GM10248 (cell line): ENCODE results near the gene TCF12.

Experiments
- CTCF ChIA-PET: fragments of 300-600 bp; sonication (Branson Sonifier 250); formaldehyde crosslinking; extraction: SDS; loops from one replicate; lab custom pipeline; 2021; ENCODE audit warnings: antibody characterized with exemption; lab: Yijun Ruan, JAX
- POLR2A ChIA-PET: fragments of 350-650 bp; sonication (Branson Sonifier 250); formaldehyde crosslinking; extraction: SDS; loops from one replicate; lab custom pipeline; 2020; ENCODE audit warnings: antibody characterized with exemption; lab: Yijun Ruan, JAX
- DNase-seq: peaks from one replicate; pipeline ENCODE4 v3.0.0; 2012; ENCODE audit errors: extremely low spot score
- CTCF ChIP-seq: IDR thresholded peaks from 2 replicates; pipeline ENCODE4 v1.5.1; 2012; ENCODE audit warnings: mild to moderate bottlenecking, low read depth; ENCODE audit errors: extremely low read depth, missing control alignments, control extremely low read depth

The TCF12 gene

GRCh38 chr15:56883088-56883487 lies 35.4 kb upstream of the TCF12 start:
- ChIA-PET CTCF (interaction anchor here (1.2 to 1.3 kb wide), 3 partner anchors 11 to 255 kb away, joined by 3 read pairs; no protein-coding TSS in a partner anchor), POLR2A (no interaction called here)
- no peak for DNase-seq
- no peak for TF ChIP-seq CTCF

- no peak for TF ChIP-seq CTCF
- ChIA-PET POLR2A (no interaction called here), CTCF (interaction anchor here (1.2 to 1.4 kb wide), 2 partner anchors 15 to 395 kb away, joined by 3 read pairs; no protein-coding TSS in a partner anchor)
- no peak for DNase-seq
These were observed 32.0 kb upstream of the TCF12 start for GRCh38 chr15:56886363-56886931.

DNA sequence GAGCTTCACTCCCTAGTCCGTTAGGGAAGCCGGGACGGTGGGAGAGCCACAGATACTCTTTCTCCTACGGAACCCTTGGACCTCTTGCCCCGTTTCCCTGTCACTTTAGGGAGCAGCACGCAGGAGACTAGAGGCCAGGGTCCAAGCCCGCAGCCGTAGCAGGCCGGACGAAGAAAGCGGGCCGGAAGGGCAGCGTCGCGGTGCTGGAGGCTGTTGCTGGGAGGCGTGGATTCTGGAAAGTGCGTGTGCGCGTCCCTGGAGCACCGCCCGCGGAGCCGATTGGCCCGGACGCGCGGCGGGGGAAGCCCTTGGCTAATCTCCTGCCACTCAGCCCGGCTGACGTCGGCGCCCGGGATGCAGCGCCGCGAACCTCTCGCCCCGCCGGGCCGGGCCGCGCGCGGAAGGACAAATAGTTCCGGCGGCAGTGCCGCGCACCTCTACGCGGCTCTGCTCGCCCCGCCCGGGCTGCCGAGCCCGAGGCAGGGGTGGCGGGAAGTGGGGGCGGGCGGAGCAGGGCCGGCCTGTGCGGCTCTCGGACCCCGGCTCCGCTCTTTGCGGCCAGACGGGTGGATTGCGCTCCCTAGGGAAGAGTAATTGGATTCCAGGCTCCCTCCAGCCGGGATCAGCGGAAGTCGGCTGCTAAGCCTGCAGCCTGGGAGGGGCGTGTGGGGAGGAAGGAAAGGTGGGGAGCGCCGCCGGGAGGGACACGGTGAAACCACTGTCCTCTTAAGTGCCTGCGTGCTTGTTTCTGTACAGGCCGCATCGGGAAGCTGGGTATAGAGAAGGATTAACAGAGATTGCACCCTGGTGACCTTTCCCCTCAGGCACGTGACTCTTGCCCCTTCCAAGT lies 31.3 kb upstream of the TCF12 start:
- ChIA-PET POLR2A (no interaction called here), CTCF (interaction anchor here (1.4 kb wide), 1 partner anchor 14 kb away, joined by 3 read pairs; no protein-coding TSS in a partner anchor)
- no peak for TF ChIP-seq CTCF
- peak; percentile 91 for DNase-seq

GRCh38 chr15:56887782-56888438 lies 30.5 kb upstream of the TCF12 start:
- no peak for TF ChIP-seq CTCF
- POLR2A ChIA-PET: no interaction called here
- no peak for DNase-seq
- CTCF ChIA-PET: interaction anchor here (1.4 kb wide), 1 partner anchor 13 kb away, joined by 3 read pairs; no protein-coding TSS in a partner anchor

- POLR2A ChIA-PET: no interaction called here
- CTCF ChIA-PET: interaction anchor here (1.0 kb wide), 1 partner anchor 12 kb away, joined by 3 read pairs; no protein-coding TSS in a partner anchor
- no peak for TF ChIP-seq CTCF
- no peak for DNase-seq
These were observed 28.4 kb upstream of the TCF12 start for GRCh38 chr15:56890038-56890437.

DNA sequence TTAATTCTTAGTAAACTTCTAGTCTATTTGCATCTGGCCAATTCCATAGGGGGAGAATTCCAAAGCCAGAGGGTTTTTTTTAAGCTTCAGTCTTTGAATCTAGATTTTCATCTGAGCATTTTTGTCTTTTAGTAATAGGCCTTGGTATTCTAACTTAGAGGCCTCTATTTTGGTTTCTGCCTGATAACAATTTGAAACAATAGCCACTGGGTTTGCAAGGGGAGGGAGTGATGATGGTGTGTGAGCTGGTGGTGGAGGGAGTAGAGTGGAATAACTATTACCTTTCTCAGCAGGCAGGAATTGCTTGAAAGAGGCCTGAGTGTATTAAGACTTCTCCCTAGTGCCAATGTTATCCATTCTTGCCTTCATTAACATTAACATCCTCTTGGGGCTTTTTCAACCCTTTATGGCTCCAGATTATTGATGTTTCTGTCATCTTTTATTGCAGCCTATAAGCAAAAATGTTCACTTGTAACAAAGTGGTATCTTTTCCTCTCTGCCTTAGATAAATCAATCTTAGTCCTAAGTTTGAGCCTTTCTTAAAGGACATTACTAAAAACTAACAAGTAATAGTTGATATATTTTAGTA lies 26.5 kb upstream of the TCF12 start:
- no peak for DNase-seq
- CTCF ChIA-PET: interaction anchor here (1.1 kb wide), 2 partner anchors 16 to 415 kb away, joined by 3 read pairs; no protein-coding TSS in a partner anchor
- POLR2A ChIA-PET: no interaction called here
- no peak for TF ChIP-seq CTCF
